ENCODE data around the gene SLC7A11.

DNA sequence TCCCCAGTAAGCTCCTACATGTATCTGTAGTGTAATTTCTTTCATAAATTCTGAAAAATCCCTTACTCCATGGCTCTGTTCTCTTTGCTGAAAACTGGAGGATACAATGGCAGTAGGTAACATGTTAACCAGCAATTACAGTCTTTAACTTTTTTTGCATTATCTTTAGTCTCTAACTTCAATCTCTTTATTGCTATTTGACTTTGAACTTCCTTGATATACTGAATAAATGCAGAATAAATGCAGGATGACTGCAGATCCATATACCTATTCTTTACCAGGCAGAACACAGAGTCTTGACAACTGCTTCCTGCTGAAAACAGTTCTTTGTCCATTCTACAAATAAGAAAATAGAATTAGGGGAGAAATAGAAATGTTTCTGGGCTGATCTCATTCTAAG is 101.3 kb downstream of the SLC7A11 start:
- TF ChIP-seq, protein P1, sequence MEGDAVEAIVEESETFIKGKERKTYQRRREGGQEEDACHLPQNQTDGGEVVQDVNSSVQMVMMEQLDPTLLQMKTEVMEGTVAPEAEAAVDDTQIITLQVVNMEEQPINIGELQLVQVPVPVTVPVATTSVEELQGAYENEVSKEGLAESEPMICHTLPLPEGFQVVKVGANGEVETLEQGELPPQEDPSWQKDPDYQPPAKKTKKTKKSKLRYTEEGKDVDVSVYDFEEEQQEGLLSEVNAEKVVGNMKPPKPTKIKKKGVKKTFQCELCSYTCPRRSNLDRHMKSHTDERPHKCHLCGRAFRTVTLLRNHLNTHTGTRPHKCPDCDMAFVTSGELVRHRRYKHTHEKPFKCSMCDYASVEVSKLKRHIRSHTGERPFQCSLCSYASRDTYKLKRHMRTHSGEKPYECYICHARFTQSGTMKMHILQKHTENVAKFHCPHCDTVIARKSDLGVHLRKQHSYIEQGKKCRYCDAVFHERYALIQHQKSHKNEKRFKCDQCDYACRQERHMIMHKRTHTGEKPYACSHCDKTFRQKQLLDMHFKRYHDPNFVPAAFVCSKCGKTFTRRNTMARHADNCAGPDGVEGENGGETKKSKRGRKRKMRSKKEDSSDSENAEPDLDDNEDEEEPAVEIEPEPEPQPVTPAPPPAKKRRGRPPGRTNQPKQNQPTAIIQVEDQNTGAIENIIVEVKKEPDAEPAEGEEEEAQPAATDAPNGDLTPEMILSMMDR (conservative IDR thresholded peaks at IDR 0.05 in 1 of 2, IDR thresholded peaks at IDR 0.05 in 1 of 2; ENCODE audit: extremely low read depth in 1 of 2, insufficient read depth in 1 of 2, low read depth in 1 of 2, low read length in 2 of 2) = no peak
- no peak for TF ChIP-seq EZH2 (IDR thresholded peaks at IDR 0.05; ENCODE audit: borderline replicate concordance, low read length)
